ENCODE measurements around the gene AP3B1. TPM values are rescaled to one million over a fixed set of nuclear protein-coding genes. Genes with fewer than 3 reads are reported as not detected.
A peak's percentile ranks its signal among the peaks of the same experiment; 100 is the strongest.

Gene AP3B1
- total RNA-seq, 2 experiments from 2014 or later: 41.2 to 55.7 TPM

DNA sequence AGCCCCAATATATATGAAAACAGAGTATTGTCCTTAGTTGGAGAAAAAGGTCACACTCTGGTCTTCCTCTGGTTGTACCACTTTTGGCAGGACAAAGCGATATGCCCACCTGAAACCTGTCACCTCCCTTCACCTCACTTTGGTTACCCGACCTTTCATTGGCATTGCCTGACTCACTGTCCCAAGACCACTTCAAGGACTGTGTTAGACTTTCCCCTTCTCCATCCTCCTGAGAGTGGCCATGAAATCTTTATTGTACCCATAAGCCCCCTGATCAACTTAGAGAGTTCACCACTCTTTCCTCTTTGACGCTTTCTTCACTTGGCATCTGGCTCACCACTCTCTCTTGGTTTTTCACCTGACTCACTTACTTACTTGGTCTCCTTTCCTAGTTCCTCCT is 32.4 kb upstream of the AP3B1 start:
- Mint-ChIP-seq H3K36me3 (ENCODE audit: low read depth) (no peaks in the 10 kb centered on the region), H3K27ac (no peak overlapping the region), H3K4me3 (no peak overlapping the region), H3K27me3 (no peaks in the 10 kb centered on the region), H3K9me3 (ENCODE audit: low read depth) (no peaks in the 10 kb centered on the region), H3K4me1 (no peaks in the 10 kb centered on the region)
- ChIA-PET POLR2A (no interaction called here), CTCF (interaction anchor here (0.5 kb wide), 1 partner anchor 287 kb away, joined by 4 read pairs; no protein-coding TSS in a partner anchor)
- intact Hi-C loops (cut with DNase I, micrococcal nuclease): no loop called here
- ATAC-seq (no peak), DNase-seq (no peak)

DNA sequence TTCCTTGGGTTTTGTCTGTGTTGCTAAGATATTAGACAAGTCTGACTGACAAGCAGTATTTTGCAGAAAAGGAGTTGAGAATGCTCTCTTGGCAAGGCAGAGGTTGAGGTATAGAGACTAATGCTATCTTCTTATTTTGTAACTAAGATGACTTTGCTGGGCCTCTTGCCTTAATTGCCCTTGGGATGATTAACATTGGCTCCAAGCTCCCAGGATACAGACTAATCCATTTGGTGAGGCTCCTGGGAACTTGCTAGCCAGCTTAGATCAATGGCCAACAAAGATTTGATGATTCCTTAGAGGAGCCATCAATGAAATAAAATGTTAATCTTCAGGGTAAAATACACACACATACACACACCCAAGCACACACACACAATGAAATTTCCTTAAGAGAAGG is 28.7 kb upstream of the AP3B1 start:
- Mint-ChIP-seq H3K9me3 (ENCODE audit: low read depth) (no peaks in the 10 kb centered on the region), H3K4me3 (no peak overlapping the region), H3K27ac (no peak overlapping the region), H3K36me3 (ENCODE audit: low read depth) (no peaks in the 10 kb centered on the region), H3K27me3 (no peaks in the 10 kb centered on the region), H3K4me1 (no peaks in the 10 kb centered on the region)
- POLR2A ChIA-PET: no interaction called here
- CTCF ChIA-PET: no interaction called here
- intact Hi-C loops (cut with DNase I, micrococcal nuclease): loop anchor here in 1 of 2 experiments (5.0 kb wide), 1 partner anchor 169 kb away; no protein-coding TSS in a partner anchor
- ATAC-seq (no peak), DNase-seq (no peak)

DNA sequence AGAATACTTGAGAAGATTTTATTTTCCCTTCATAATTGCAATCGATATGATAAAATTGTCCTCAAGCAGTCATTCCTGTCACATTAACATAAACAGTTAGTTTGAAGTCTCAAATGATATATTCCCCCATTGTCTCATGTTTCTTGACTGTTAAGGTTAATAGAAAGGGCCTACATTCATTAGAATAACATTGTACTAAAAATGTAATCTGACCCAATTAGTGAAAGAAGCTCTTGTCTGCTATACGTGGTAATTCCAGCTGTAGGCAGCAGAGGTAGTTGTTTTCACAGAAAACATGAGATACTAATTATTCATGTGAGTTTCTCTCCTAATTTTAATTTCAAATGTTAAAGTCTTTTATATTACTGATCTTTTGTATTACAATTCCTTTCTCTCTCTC is 25.9 kb upstream of the AP3B1 start:
- Mint-ChIP-seq H3K9me3 (ENCODE audit: low read depth) (no peaks in the 10 kb centered on the region), H3K4me1 (no peaks in the 10 kb centered on the region), H3K4me3 (no peak overlapping the region), H3K27ac (no peak overlapping the region), H3K36me3 (ENCODE audit: low read depth) (no peaks in the 10 kb centered on the region), H3K27me3 (no peaks in the 10 kb centered on the region)
- no peak for ATAC-seq
- CTCF ChIA-PET: interaction anchor here (0.6 to 1.0 kb wide), 3 partner anchors 20 to 643 kb away, joined by 3 to 6 read pairs (median 3); no protein-coding TSS in a partner anchor
- intact Hi-C loops (cut with DNase I, micrococcal nuclease): loop anchor here in 1 of 2 experiments (1.0 to 5.0 kb wide), 2 partner anchors 172 to 213 kb away; no protein-coding TSS in a partner anchor
- peak; percentile 8 for DNase-seq
- POLR2A ChIA-PET: no interaction called here

DNA sequence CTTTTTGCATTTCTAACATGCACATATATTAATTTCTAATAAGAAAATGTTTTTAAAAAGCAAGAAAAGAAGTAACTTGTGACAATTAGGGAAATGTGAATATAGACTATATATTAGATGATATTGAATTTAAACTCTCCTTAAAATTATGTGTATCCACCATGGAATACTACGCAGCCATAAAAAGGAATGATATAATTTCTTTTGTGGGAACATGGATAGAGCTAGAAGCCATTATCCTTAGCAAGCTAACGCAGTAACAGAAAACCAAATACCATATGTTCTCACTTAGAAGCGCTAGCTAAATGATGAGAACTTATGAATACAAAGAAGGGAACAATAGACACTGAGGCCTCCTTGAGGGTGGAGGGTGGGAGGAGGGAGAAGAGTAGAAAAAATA is 23.8 kb upstream of the AP3B1 start:
- no peak for DNase-seq
- no peak overlapping the region for H3K27ac Mint-ChIP-seq
- CTCF ChIA-PET: no interaction called here
- H3K27me3 Mint-ChIP-seq: peaks cover 7% of the 10 kb centered on the region
- H3K4me3 Mint-ChIP-seq: no peak overlapping the region
- H3K36me3 Mint-ChIP-seq (ENCODE audit: low read depth): no peaks in the 10 kb centered on the region
- no peak for ATAC-seq
- POLR2A ChIA-PET: no interaction called here
- intact Hi-C loops (cut with DNase I, micrococcal nuclease): no loop called here
- no peaks in the 10 kb centered on the region for H3K9me3 Mint-ChIP-seq (ENCODE audit: low read depth)
- no peaks in the 10 kb centered on the region for H3K4me1 Mint-ChIP-seq

DNA sequence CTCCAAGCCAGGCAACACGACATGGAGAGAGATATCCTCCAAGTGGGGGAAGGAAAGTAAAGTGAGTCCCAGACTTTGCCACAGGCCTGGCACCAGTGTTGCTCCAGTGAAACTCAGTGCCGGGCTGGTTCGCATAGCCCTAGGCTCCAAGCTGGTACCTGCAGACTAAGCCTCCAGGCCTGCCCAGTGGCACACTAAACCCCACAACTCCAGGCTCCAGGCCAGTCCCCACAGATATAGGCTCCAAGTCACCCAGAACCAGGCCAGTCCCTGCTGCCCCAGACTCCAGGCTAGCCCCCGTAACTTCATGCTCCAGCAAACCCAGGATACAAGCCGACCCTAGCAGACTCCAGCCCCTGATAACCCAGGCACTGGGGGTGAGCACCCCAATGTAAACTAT is 23.0 kb upstream of the AP3B1 start:
- intact Hi-C loops (cut with DNase I, micrococcal nuclease): no loop called here
- Mint-ChIP-seq H3K4me3 (no peak overlapping the region), H3K27me3 (peaks cover 9% of the 10 kb centered on the region), H3K9me3 (ENCODE audit: low read depth) (no peaks in the 10 kb centered on the region), H3K27ac (no peak overlapping the region), H3K4me1 (no peaks in the 10 kb centered on the region), H3K36me3 (ENCODE audit: low read depth) (no peaks in the 10 kb centered on the region)
- no peak for DNase-seq
- ChIA-PET CTCF (no interaction called here), POLR2A (no interaction called here)
- no peak for ATAC-seq

DNA sequence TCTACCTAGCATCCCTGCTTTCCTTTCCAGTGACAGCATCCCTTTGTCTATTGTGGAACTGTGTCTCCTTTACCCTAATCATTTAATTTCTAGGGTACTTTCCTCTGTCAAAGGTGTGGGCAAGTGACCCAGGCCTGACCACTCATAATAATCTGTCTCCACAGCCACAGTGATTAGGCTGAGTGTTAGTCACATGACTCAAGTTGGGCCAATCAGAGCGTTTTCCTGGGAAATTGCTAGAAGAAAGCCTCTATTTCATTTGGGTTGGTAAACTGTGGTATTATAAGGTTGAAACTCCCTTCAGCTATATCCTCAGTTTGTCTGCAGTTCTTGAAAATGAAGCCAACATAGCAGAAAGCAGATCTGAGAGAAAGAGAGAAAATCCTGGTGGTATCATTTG is 14.2 kb upstream of the AP3B1 start:
- ATAC-seq (no peak), DNase-seq (no peak)
- peaks cover 16% of the 10 kb centered on the region for H3K27me3 Mint-ChIP-seq
- ChIA-PET POLR2A (no interaction called here), CTCF (interaction anchor here (0.9 kb wide), 1 partner anchor 12 kb away, joined by 4 read pairs; no protein-coding TSS in a partner anchor)
- no peak overlapping the region for H3K4me3 Mint-ChIP-seq
- no peaks in the 10 kb centered on the region for H3K9me3 Mint-ChIP-seq (ENCODE audit: low read depth)
- no peaks in the 10 kb centered on the region for H3K36me3 Mint-ChIP-seq (ENCODE audit: low read depth)
- intact Hi-C loops (cut with DNase I, micrococcal nuclease): no loop called here
- no peak overlapping the region for H3K27ac Mint-ChIP-seq
- H3K4me1 Mint-ChIP-seq: no peaks in the 10 kb centered on the region

DNA sequence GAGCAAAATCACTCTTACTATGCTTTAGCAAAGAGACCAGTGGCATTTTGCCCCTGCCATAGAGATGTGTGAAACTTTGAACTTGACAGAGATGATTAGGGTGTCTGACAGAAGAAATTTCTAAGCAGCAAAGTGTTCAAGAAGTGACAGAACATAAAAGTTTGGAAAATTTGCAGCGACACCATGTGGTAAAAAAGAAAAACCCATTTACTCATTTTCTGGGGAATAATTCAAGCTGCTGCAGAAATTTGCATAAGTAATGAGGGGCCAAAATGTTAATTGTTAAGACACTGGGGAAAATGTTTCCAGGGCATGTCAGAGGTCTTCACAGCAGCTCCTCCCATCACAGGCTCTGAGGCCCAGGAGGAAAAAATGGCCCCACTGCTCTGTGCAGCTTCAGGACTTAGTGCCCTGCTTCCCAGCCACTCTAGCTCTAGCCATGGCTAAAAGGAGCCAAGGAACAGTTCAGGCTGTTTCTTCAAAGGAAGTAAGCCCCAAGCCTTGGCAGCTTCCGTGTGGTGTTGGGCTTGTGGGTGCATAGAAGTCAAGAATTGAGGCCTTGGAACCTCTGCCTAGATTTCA is 6.1 kb upstream of the AP3B1 start:
- Mint-ChIP-seq H3K27ac (no peak overlapping the region), H3K4me1 (peaks cover 8% of the 10 kb centered on the region), H3K9me3 (ENCODE audit: low read depth) (no peaks in the 10 kb centered on the region), H3K4me3 (no peak overlapping the region), H3K36me3 (ENCODE audit: low read depth) (no peaks in the 10 kb centered on the region), H3K27me3 (peaks cover 4% of the 10 kb centered on the region)
- intact Hi-C loops (cut with DNase I, micrococcal nuclease): no loop called here
- no peak for DNase-seq
- no peak for ATAC-seq
- CTCF ChIA-PET: interaction anchor here (0.7 to 1.1 kb wide), 5 partner anchors 8 to 739 kb away, joined by 3 to 5 read pairs (median 3); no protein-coding TSS in a partner anchor
- POLR2A ChIA-PET: no interaction called here

DNA sequence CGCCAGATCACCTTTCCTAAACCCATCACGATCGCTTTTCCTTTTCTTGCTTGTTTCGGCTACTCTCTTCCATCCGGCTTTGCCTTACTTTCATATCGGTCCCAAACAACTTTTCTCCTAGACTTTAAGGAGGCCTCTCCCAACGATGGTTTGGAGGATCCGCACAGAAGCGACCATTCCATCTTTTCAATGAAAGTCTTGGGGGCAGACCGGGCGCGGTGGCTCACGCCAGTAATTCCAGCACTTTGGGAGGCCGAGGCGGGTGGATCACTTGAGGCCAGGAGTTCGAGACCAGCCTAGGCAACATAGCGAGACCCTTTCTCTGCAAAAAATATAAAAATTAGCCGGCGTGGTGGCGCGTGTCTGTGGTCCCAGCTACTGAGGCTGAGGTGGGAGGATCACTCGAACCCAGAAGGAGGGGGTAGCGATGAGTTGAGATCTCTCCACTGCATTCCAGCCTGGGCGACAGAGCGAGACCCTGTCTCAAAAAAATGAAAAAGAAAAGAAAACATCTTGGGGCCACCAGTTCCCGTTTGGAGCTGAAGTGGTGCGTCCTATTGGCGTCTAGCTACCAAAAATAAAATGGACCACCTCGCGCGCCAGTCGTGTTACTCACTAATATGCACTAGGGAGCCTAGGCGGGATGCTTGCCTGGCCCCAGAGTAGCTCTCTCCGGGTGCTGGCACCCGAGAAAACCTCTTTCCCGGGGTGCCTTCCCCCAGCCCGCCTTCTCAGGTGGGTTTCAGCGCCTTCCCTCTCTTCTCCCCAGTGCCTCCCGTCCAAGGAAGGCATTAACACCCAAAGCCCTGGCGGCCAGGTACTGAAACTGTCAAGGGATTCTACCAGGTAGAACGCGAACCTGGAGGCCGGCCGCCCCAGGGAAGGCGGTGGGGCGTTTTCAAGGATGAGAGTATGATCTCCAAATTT is 800 bp upstream of the AP3B1 start:
- Mint-ChIP-seq H3K4me1 (peaks cover 29% of the 10 kb centered on the region), H3K36me3 (ENCODE audit: low read depth) (peaks cover 4% of the 10 kb centered on the region), H3K27me3 (peaks cover 2% of the 10 kb centered on the region), H3K9me3 (ENCODE audit: low read depth) (no peaks in the 10 kb centered on the region), H3K27ac (peak overlapping the region; percentile 99), H3K4me3 (peak overlapping the region; percentile 88)
- ChIA-PET CTCF (interaction anchor here (0.6 to 3.0 kb wide), 16 partner anchors 9 to 1137 kb away, joined by 3 to 17 read pairs (median 4); partner anchors contain the start of gene SCAMP1), POLR2A (interaction anchor here (0.6 to 1.7 kb wide), 4 partner anchors 49 to 65 kb away, joined by 3 to 23 read pairs (median 4); partner anchors contain the start of gene SCAMP1)
- DNase-seq (peak; percentile 66), ATAC-seq (peak; percentile 26)
- intact Hi-C loops (cut with DNase I, micrococcal nuclease): loop anchor here (10.0 kb wide), 3 partner anchors 600 to 1320 kb away; partner anchors contain the start of gene TENT2 (in 1 of the 2)

DNA sequence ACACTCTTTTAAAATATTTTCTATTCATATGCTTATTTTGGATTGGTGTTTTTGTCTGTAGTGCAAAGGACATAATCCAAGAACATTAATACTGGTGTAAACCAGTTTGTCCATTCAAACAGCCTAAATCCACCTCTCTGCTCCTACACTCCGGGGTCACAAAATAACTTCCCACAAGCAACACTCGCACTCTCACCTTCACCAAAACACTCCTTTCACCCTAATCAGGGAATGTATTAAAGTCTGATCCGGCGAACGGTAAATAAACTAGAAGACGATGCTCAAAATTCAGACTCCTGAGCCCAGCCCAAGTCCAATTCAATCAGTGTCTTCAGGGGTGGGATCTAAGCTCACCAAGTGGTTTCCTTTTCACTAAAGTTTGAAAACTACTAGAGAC is 649 bp downstream of the AP3B1 start:
- H3K4me1 Mint-ChIP-seq: peaks cover 37% of the 10 kb centered on the region
- intact Hi-C loops (cut with DNase I, micrococcal nuclease): loop anchor here (1.0 to 10.0 kb wide), 8 partner anchors 66 to 1321 kb away; partner anchors contain the start of genes SCAMP1 (in 2 of the 2), TBCA (in 2 of the 2), JMY (in 1 of the 2) and TENT2 (in 1 of the 2)
- POLR2A ChIA-PET: interaction anchor here (1.3 kb wide), 1 partner anchor 65 kb away, joined by 3 read pairs; no protein-coding TSS in a partner anchor
- ATAC-seq: no peak
- H3K27ac Mint-ChIP-seq: peak overlapping the region; percentile 99
- H3K4me3 Mint-ChIP-seq: peak overlapping the region; percentile 88
- no peaks in the 10 kb centered on the region for H3K27me3 Mint-ChIP-seq
- DNase-seq: no peak
- CTCF ChIA-PET: interaction anchor here (0.7 to 3.0 kb wide), 3 partner anchors 25 to 626 kb away, joined by 3 to 17 read pairs (median 3); partner anchors contain the start of gene SCAMP1
- no peaks in the 10 kb centered on the region for H3K9me3 Mint-ChIP-seq (ENCODE audit: low read depth)
- H3K36me3 Mint-ChIP-seq (ENCODE audit: low read depth): peaks cover 4% of the 10 kb centered on the region

DNA sequence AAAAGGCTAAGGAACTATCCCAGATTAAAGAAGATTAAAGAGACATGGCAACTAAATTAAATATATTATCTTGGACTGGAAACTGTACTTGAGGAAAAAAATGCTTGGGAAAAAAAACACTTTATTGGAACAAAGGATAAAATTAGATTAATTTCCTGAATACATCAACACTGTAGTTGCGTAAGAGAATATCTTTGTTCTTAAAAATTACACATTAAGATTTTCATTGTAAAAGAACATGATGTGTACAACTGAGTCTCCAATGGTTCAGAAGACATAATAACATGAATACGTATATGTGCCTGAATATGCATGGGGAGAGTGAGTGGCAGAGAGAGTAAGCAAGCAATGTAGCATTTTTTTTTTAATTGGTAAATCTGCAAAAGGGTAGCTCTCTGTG is 2.8 kb downstream of the AP3B1 start:
- Mint-ChIP-seq H3K36me3 (ENCODE audit: low read depth) (peaks cover 4% of the 10 kb centered on the region), H3K4me3 (no peak overlapping the region), H3K27ac (no peak overlapping the region), H3K4me1 (peaks cover 41% of the 10 kb centered on the region), H3K9me3 (ENCODE audit: low read depth) (no peaks in the 10 kb centered on the region), H3K27me3 (no peaks in the 10 kb centered on the region)
- POLR2A ChIA-PET: interaction anchor here (0.6 kb wide), 1 partner anchor 100 kb away, joined by 5 read pairs; no protein-coding TSS in a partner anchor
- intact Hi-C loops (cut with DNase I, micrococcal nuclease): loop anchor here (5.0 to 10.0 kb wide), 4 partner anchors 514 to 1323 kb away; partner anchors contain the start of genes TBCA (in 1 of the 2) and TENT2 (in 1 of the 2)
- ATAC-seq: no peak
- DNase-seq: no peak
- CTCF ChIA-PET: interaction anchor here (0.7 to 1.2 kb wide), 3 partner anchors 9 to 67 kb away, joined by 3 to 5 read pairs (median 3); no protein-coding TSS in a partner anchor

DNA sequence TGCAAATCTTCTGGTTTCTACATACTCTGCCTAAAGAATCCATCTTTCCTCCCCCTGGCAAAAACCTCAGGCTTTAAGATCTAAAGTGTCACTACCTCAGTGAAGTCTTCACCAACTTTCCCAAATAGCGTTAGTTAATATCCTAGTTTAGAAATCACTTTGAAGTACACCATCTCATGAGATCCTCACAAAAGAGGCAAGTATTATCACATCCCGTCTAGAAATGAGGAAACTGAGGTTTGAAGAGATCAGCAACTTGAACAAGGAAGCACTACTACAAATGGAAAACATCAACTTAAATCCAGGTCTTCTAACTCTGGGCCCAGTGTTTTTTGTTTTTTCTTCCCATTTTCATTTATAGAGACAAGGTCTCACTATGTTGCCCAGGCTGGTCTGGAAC is 4.6 kb downstream of the AP3B1 start:
- peaks cover 50% of the 10 kb centered on the region for H3K4me1 Mint-ChIP-seq
- peaks cover 2% of the 10 kb centered on the region for H3K9me3 Mint-ChIP-seq (ENCODE audit: low read depth)
- ChIA-PET POLR2A (no interaction called here), CTCF (no interaction called here)
- no peak overlapping the region for H3K27ac Mint-ChIP-seq
- H3K36me3 Mint-ChIP-seq (ENCODE audit: low read depth): peaks cover 12% of the 10 kb centered on the region
- no peak for ATAC-seq
- H3K4me3 Mint-ChIP-seq: no peak overlapping the region
- intact Hi-C loops (cut with DNase I, micrococcal nuclease): loop anchor here (5.0 to 10.0 kb wide), 4 partner anchors 513 to 1325 kb away; partner anchors contain the start of genes TBCA (in 1 of the 2) and TENT2 (in 1 of the 2)
- no peaks in the 10 kb centered on the region for H3K27me3 Mint-ChIP-seq
- no peak for DNase-seq
